ENCODE measurements around the gene COG8. TPM values are rescaled to one million over a fixed set of nuclear protein-coding genes. Genes with fewer than 3 reads are reported as not detected.
A peak's percentile ranks its signal among the peaks of the same experiment; 100 is the strongest.

COG8 gene, protein sequence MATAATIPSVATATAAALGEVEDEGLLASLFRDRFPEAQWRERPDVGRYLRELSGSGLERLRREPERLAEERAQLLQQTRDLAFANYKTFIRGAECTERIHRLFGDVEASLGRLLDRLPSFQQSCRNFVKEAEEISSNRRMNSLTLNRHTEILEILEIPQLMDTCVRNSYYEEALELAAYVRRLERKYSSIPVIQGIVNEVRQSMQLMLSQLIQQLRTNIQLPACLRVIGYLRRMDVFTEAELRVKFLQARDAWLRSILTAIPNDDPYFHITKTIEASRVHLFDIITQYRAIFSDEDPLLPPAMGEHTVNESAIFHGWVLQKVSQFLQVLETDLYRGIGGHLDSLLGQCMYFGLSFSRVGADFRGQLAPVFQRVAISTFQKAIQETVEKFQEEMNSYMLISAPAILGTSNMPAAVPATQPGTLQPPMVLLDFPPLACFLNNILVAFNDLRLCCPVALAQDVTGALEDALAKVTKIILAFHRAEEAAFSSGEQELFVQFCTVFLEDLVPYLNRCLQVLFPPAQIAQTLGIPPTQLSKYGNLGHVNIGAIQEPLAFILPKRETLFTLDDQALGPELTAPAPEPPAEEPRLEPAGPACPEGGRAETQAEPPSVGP
- total RNA-seq: 10 to 100 TPM; 30.6 to 30.7 TPM

DNA sequence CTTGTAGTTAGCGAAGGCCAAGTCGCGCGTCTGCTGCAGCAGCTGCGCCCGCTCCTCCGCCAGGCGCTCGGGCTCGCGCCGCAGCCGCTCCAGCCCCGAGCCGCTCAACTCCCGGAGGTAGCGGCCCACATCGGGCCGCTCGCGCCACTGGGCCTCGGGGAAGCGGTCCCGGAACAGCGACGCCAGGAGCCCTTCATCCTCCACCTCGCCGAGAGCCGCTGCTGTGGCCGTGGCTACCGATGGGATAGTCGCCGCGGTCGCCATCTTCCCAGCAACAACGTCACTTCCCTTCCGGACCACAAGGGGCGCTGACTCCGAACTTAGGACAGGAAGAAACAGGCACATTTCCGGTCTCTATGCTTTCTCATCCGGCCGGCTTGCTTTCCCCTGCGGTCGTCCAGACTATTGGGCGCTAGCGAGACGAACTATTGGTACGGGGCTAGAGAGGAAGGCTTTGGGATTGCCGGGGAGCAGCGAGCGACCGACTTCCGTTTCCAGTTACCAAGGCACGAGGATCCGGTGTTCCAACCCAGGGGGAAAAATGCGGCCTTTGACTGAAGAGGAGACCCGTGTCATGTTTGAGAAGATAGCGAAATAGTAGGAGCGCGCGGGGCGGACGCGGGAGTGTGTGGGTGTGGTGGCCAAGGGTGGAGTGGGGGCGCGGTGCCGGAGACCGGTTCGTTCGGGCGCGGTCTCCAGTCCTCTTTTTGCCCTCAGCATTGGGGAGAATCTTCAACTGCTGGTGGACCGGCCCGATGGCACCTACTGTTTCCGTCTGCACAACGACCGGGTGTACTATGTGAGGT lies at the start of gene COG8, which contains the start of gene NIP7:
Gene COG8 (minus strand): TSS at position 276 of the 806 bp plus-strand sequence. CDS start 12 bp downstream, at position 264.
Gene NIP7 (plus strand): TSS at position 484 of the 806 bp plus-strand sequence. CDS start 58 bp downstream, at position 542.
- Mint-ChIP-seq H3K27ac (peak within 1 kb of the TSS; percentile 91), H3K4me3 (peak within 1 kb of the TSS; percentile 97), H3K9me3 (no peaks in the 10 kb centered on the region), H3K27me3 (no peaks in the 10 kb centered on the region), H3K4me1 (peaks cover 56% of the 10 kb centered on the region), H3K36me3 (ENCODE audit: low read depth) (peaks cover 60% of the 10 kb centered on the region)
- CTCF ChIA-PET: interaction anchor here (0.8 to 2.4 kb wide), 13 partner anchors 8 to 415 kb away, joined by 3 to 15 read pairs (median 4); partner anchors contain the start of genes NOB1, PDF, SNTB2 and TERF2
- peak; percentile 93 for DNase-seq
- POLR2A ChIA-PET: interaction anchor here (0.6 to 8.8 kb wide), 21 partner anchors 9 to 415 kb away, joined by 3 to 151 read pairs (median 4); partner anchors contain the start of genes CHTF8, NOB1, NQO1 and PDF

DNA sequence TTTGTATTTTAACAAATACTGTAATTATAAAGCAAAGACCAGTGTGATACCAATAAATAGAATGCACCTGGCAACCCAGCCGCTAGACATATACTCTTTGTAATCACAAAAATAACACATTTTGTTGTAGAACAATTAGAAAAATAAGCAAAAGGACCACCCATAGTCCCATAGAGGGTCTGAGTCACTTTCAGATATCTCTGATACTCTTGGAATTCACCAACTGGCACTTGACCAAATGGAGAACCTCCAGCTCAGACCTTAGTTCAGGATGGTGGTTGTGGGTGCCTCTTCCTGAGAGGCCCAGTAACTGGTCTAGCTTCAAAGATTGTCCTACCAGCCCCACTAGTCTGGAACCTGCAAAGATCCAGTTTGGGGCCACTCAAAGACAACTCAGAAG lies 47.2 kb upstream of the COG8 start:
- Mint-ChIP-seq H3K4me3 (peak overlapping the region; percentile 93), H3K27ac (no peak overlapping the region), H3K4me1 (peaks cover 32% of the 10 kb centered on the region), H3K9me3 (no peaks in the 10 kb centered on the region), H3K27me3 (no peaks in the 10 kb centered on the region), H3K36me3 (ENCODE audit: low read depth) (peaks cover 30% of the 10 kb centered on the region)
- POLR2A ChIA-PET: interaction anchor here (0.6 to 3.3 kb wide), 9 partner anchors 10 to 178 kb away, joined by 3 to 34 read pairs (median 3); partner anchors contain the start of genes COG8, CYB5B, NIP7 and PDF
- CTCF ChIA-PET: interaction anchor here (1.3 to 1.4 kb wide), 2 partner anchors 10 to 48 kb away, joined by 3 to 10 read pairs; partner anchors contain the start of gene COG8
- DNase-seq: no peak

DNA sequence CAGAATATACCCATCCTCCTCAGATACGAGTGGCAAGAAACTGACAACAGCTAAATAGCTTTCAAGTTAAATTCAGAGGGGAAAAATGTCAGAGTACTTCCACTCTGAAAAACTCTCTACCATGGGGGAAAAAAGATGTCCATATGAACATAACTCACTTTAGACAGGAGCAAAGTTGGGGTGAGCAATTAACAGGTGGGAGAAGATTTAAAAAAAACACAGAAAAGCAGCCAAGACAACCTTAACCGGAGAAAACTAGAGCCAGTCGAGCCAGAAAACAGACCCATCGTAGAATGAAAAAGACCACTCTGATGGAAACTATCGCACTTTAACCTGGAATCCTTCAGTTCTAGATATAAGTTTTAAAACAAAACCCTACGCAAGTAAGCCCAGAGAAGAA lies 45.6 kb upstream of the COG8 start:
- peaks cover 37% of the 10 kb centered on the region for H3K4me1 Mint-ChIP-seq
- no peak for DNase-seq
- H3K4me3 Mint-ChIP-seq: peak overlapping the region; percentile 93
- H3K27ac Mint-ChIP-seq: peak overlapping the region; percentile 91
- CTCF ChIA-PET: interaction anchor here (0.6 to 7.7 kb wide), 5 partner anchors 12 to 807 kb away, joined by 3 to 39 read pairs (median 5); partner anchors contain the start of gene NOB1
- H3K36me3 Mint-ChIP-seq (ENCODE audit: low read depth): peaks cover 41% of the 10 kb centered on the region
- POLR2A ChIA-PET: interaction anchor here (1.1 to 3.3 kb wide), 9 partner anchors 10 to 377 kb away, joined by 3 to 34 read pairs (median 4); partner anchors contain the start of genes COG8, CYB5B, NIP7 and NOB1
- no peaks in the 10 kb centered on the region for H3K27me3 Mint-ChIP-seq
- no peaks in the 10 kb centered on the region for H3K9me3 Mint-ChIP-seq

DNA sequence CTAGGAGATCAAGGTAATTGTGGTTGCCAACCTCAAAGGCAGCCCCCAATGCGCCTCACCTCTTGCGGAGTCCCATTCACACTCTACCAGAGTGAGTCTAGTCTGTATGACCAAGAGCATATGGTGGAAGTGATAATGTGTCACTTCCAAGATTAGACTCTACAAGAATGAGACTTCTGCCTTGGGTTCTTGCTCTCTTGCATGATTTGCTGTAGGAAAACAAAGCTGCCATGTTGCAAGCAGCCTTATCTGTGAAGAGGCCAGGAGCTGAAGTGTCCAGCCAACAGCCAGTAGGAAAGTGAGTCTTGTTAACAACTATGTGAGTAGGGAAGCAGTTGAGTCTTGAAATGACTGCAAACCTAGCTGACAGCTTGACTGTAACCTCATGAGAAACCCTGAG lies 43.1 kb upstream of the COG8 start:
- no peak overlapping the region for H3K27ac Mint-ChIP-seq
- ChIA-PET CTCF (interaction anchor here (7.7 kb wide), 1 partner anchor 14 kb away, joined by 39 read pairs; no protein-coding TSS in a partner anchor), POLR2A (interaction anchor here (0.8 kb wide), 1 partner anchor 53 kb away, joined by 3 read pairs; no protein-coding TSS in a partner anchor)
- peaks cover 41% of the 10 kb centered on the region for H3K4me1 Mint-ChIP-seq
- H3K36me3 Mint-ChIP-seq (ENCODE audit: low read depth): peaks cover 64% of the 10 kb centered on the region
- H3K9me3 Mint-ChIP-seq: no peaks in the 10 kb centered on the region
- no peak for DNase-seq
- no peaks in the 10 kb centered on the region for H3K27me3 Mint-ChIP-seq
- H3K4me3 Mint-ChIP-seq: no peak overlapping the region

GRCh38 chr16:69381231-69381630 lies 41.9 kb upstream of the COG8 start:
- Mint-ChIP-seq H3K36me3 (ENCODE audit: low read depth) (peaks cover 65% of the 10 kb centered on the region), H3K27ac (no peak overlapping the region)
- DNase-seq: no peak

GRCh38 chr16:69378760-69379159 lies 39.4 kb upstream of the COG8 start:
- H3K4me3 Mint-ChIP-seq: no peak overlapping the region
- peaks cover 57% of the 10 kb centered on the region for H3K36me3 Mint-ChIP-seq (ENCODE audit: low read depth)
- no peak overlapping the region for H3K27ac Mint-ChIP-seq
- peaks cover 24% of the 10 kb centered on the region for H3K4me1 Mint-ChIP-seq
- H3K27me3 Mint-ChIP-seq: no peaks in the 10 kb centered on the region
- no peak for DNase-seq
- H3K9me3 Mint-ChIP-seq: no peaks in the 10 kb centered on the region
- CTCF ChIA-PET: interaction anchor here (7.7 kb wide), 1 partner anchor 18 kb away, joined by 39 read pairs; no protein-coding TSS in a partner anchor
- POLR2A ChIA-PET: interaction anchor here (0.6 to 1.1 kb wide), 4 partner anchors 38 to 1815 kb away, joined by 3 read pairs; no protein-coding TSS in a partner anchor

More at GRCh38 chr16:69381231-69381630, 41.9 kb upstream of the COG8 start:
- no peaks in the 10 kb centered on the region for H3K9me3 Mint-ChIP-seq
- ChIA-PET POLR2A (interaction anchor here (1.2 to 2.0 kb wide), 3 partner anchors 41 to 373 kb away, joined by 3 to 7 read pairs (median 3); partner anchors contain the start of genes COG8, NIP7 and NOB1), CTCF (interaction anchor here (0.7 to 7.7 kb wide), 3 partner anchors 15 to 84 kb away, joined by 3 to 39 read pairs (median 3); no protein-coding TSS in a partner anchor)
- no peaks in the 10 kb centered on the region for H3K27me3 Mint-ChIP-seq
- H3K4me3 Mint-ChIP-seq: no peak overlapping the region
- peaks cover 39% of the 10 kb centered on the region for H3K4me1 Mint-ChIP-seq

- no peaks in the 10 kb centered on the region for H3K9me3 Mint-ChIP-seq
- POLR2A ChIA-PET: interaction anchor here (0.8 to 1.1 kb wide), 3 partner anchors 38 to 349 kb away, joined by 3 read pairs; no protein-coding TSS in a partner anchor
- peaks cover 18% of the 10 kb centered on the region for H3K4me1 Mint-ChIP-seq
- H3K27me3 Mint-ChIP-seq: no peaks in the 10 kb centered on the region
- H3K36me3 Mint-ChIP-seq (ENCODE audit: low read depth): peaks cover 54% of the 10 kb centered on the region
- no peak for DNase-seq
- H3K27ac Mint-ChIP-seq: no peak overlapping the region
- no peak overlapping the region for H3K4me3 Mint-ChIP-seq
- CTCF ChIA-PET: interaction anchor here (7.7 kb wide), 1 partner anchor 18 kb away, joined by 39 read pairs; no protein-coding TSS in a partner anchor
Measured at GRCh38 chr16:69378036-69378435, 38.7 kb upstream of the COG8 start.

DNA sequence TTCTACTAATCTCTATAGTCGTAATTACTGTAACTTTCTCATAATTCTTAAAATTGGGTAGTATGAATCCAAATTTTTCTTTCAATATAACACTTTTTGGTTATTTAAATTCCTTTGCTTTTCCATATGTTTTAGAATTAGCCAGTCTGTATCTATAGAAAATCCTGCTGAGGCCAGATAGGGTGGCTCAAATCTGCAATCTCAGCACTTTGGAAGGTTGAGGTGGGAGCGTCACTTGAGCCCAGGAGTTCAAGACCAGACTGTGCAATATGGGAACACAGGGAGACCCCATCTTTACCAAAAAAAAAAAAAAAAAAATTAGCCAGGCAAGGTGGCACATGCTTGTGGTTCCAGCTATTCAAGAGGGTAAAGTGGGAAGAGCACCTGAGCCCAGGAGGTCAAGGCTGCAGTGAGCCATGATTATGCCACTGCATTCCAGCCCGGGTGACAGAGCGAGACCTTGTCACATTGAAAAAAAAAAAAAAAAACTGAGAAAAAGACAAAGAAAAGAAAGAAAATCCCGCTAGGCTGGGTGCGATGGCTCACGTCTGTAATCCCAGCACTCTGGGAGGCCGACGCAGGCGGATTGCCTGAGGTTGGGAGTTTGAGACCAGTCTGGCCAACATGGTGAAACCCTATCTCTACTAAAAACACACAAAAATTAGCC lies 37.2 kb upstream of the COG8 start:
- peaks cover 52% of the 10 kb centered on the region for H3K36me3 Mint-ChIP-seq (ENCODE audit: low read depth)

DNA sequence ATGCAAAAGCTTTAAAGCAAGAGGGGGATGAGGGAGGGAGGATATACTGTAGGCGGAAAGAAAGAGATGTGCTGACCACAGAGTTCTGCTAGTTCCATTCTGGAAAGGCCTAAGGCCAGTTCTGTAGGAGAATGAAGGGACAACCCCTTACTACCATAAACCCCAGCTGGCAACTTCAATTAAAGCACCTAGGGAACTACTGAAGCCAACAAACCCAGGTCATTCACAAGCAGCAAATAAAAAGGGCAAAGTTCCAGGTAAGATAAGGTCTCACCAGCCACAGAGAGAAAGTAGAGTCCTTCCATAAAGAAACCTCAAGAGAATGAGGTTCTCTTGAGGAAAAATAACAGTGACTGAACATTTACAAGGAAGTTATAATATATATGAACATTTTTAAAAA lies 33.7 kb upstream of the COG8 start:
- no peaks in the 10 kb centered on the region for H3K27me3 Mint-ChIP-seq
- no peak overlapping the region for H3K4me3 Mint-ChIP-seq
- no peak overlapping the region for H3K27ac Mint-ChIP-seq
- ChIA-PET CTCF (no interaction called here), POLR2A (interaction anchor here (1.0 kb wide), 1 partner anchor 53 kb away, joined by 3 read pairs; no protein-coding TSS in a partner anchor)
- no peak for DNase-seq
- H3K4me1 Mint-ChIP-seq: peaks cover 7% of the 10 kb centered on the region
- H3K9me3 Mint-ChIP-seq: no peaks in the 10 kb centered on the region
- peaks cover 52% of the 10 kb centered on the region for H3K36me3 Mint-ChIP-seq (ENCODE audit: low read depth)

More for the DNA sequence above, 37.2 kb upstream of the COG8 start:
- Mint-ChIP-seq H3K4me1 (peaks cover 9% of the 10 kb centered on the region), H3K9me3 (no peaks in the 10 kb centered on the region), H3K4me3 (no peak overlapping the region), H3K27ac (no peak overlapping the region), H3K27me3 (no peaks in the 10 kb centered on the region)
- POLR2A ChIA-PET: interaction anchor here (2.0 kb wide), 1 partner anchor 8 kb away, joined by 6 read pairs; no protein-coding TSS in a partner anchor
- CTCF ChIA-PET: interaction anchor here (0.6 kb wide), 1 partner anchor 991 kb away, joined by 3 read pairs; no protein-coding TSS in a partner anchor
- no peak for DNase-seq

DNA sequence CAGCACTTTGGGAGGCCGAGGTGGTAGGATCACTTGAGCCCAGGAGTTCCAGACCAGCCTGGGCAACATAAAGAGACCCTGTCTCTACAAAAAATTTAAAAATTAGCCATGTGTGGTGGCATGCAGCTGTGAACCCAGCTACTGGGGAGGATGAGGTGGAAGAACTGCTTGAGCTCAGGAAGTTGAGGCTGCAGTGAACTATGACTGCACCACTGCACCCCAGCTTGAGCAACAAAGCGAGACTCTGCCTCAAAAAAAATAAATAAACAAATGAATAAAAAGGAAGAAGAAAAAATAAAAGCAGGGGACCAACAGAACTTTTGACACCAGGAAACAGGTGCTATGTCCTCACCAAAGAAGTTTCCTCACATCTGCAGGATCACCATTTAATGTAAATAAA lies 32.2 kb upstream of the COG8 start:
- H3K9me3 Mint-ChIP-seq: no peaks in the 10 kb centered on the region
- H3K4me1 Mint-ChIP-seq: peaks cover 9% of the 10 kb centered on the region
- H3K36me3 Mint-ChIP-seq (ENCODE audit: low read depth): peaks cover 60% of the 10 kb centered on the region
- no peak overlapping the region for H3K27ac Mint-ChIP-seq
- no peaks in the 10 kb centered on the region for H3K27me3 Mint-ChIP-seq
- CTCF ChIA-PET: no interaction called here
- POLR2A ChIA-PET: no interaction called here
- H3K4me3 Mint-ChIP-seq: no peak overlapping the region
- DNase-seq: no peak

- DNase-seq: no peak
Measured at GRCh38 chr16:69368866-69369265, 29.5 kb upstream of the COG8 start.

More at GRCh38 chr16:69368866-69369265, 29.5 kb upstream of the COG8 start:
- Mint-ChIP-seq H3K36me3 (ENCODE audit: low read depth) (peaks cover 67% of the 10 kb centered on the region), H3K4me3 (no peak overlapping the region), H3K27me3 (no peaks in the 10 kb centered on the region), H3K4me1 (peaks cover 9% of the 10 kb centered on the region), H3K27ac (no peak overlapping the region), H3K9me3 (no peaks in the 10 kb centered on the region)
- ChIA-PET CTCF (no interaction called here), POLR2A (no interaction called here)

All from activated CD4-positive, alpha-beta memory T cell treated with anti-CD3 and anti-CD28 coated beads, Interleukin-2, amount 10 ng/mL, durations not matched to agents 7 days and 5 days (primary cell).